K562 (cell line): ENCODE measurements around the gene MEIS2. TPM values are rescaled to one million over a fixed set of nuclear protein-coding genes. Genes with fewer than 3 reads are reported as not detected.

Experiments
- ATAC-seq: fragments of 200-7000 bp; cut with Tn5 transposase; 3 replicates; pipeline ENCODE4 v1.9.1; 2020; ENCODE audit warnings: moderate library complexity
- BruUV-seq: library from RNA; stranded (reverse); fragments of 400-500 nt; replicated peaks from 2 replicates; lab custom pipeline; 2021; lab: Mats Ljungman, UMichigan
- CTCF ChIA-PET: fragments of 300-600 bp; formaldehyde crosslinking; extraction: SDS; loops from one replicate; lab custom pipeline; 2021; ENCODE audit warnings: low intra/inter-chr PET ratio; lab: Yijun Ruan, JAX
- POLR2A ChIA-PET: fragments of 300-600, 350-650 bp; sonication (Branson Sonifier 250); formaldehyde crosslinking; extraction: SDS; loops from one replicate; lab custom pipeline; 2021; ENCODE audit warnings: antibody characterized with exemption, inconsistent platforms; lab: Yijun Ruan, JAX
- DNase-seq, 4 experiments: peaks; one replicate each; pipeline versions ENCODE4 v3.0.0 to v3.0.0-alpha.2; 2011 to 2018; ENCODE audit warnings: low spot score in 3 of 4, mixed read lengths in 3 of 4; ENCODE audit errors: extremely low read depth in 1 of 4
- FAIRE-seq: peaks from 2 replicates; lab custom pipeline; 2011; peaks lifted over from hg19 to GRCh38; lab: Jason Lieb, UNC
- H2AFZ ChIP-seq: 2 replicates; pipeline ENCODE4 v1.6.0; 2011; ENCODE audit warnings: low read depth, low read length, control low read depth, inconsistent platforms
- H3K27ac ChIP-seq: fragments of 200-600 bp; 3 replicates; pipeline ENCODE4 v1.8.0; 2011; ENCODE audit warnings: low read depth, mild to moderate bottlenecking, control low read depth, inconsistent platforms, low read length, moderate library complexity, mixed read lengths; ENCODE audit errors: extremely low read depth
- H3K27me3 ChIP-seq, 2 experiments: fragments of 300-600 bp in 1 of 2; 2 replicates in 1 of 2; 3 replicates in 1 of 2; pipeline versions ENCODE4 v1.6.0 to v1.8.0; 2011; ENCODE audit warnings: inconsistent platforms in 2 of 2, low read length in 2 of 2, mild to moderate bottlenecking in 1 of 2, mixed read lengths in 1 of 2, moderate library complexity in 1 of 2; ENCODE audit not compliant: control insufficient read depth in 2 of 2, insufficient read depth in 2 of 2
- H3K36me3 ChIP-seq: fragments of 300-600 bp; 3 replicates; pipeline ENCODE4 v1.8.0; 2011; ENCODE audit warnings: mild to moderate bottlenecking, low read length, inconsistent platforms; ENCODE audit not compliant: control insufficient read depth, insufficient read depth
- H3K4me1 ChIP-seq, 2 experiments: fragments of 200-600 bp in 1 of 2; replicated peaks in 1 of 2; 2 replicates in 1 of 2; 3 replicates in 1 of 2; pipeline versions ENCODE4 v1.5.1 to v1.8.0; 2011; ENCODE audit warnings: inconsistent platforms in 2 of 2, low read length in 2 of 2, mild to moderate bottlenecking in 1 of 2, mixed read lengths in 1 of 2, moderate library complexity in 1 of 2; ENCODE audit not compliant: control insufficient read depth in 2 of 2, insufficient read depth in 2 of 2
- H3K4me2 ChIP-seq: 2 replicates; pipeline ENCODE4 v1.6.1; 2011; ENCODE audit warnings: low read length, control low read depth, inconsistent platforms, mixed read lengths; ENCODE audit not compliant: insufficient read depth
- H3K4me3 ChIP-seq: fragments of 200-600 bp; sonication (generic), shearing (Covaris generic); 2 replicates; pipeline ENCODE4 v1.5.1; 2016; ENCODE audit warnings: control low read depth, inconsistent platforms
- H3K79me2 ChIP-seq: fragments of 200-600 bp; 3 replicates; pipeline ENCODE4 v1.8.0; 2011; ENCODE audit warnings: low read length, inconsistent platforms; ENCODE audit not compliant: control insufficient read depth, insufficient read depth
- H3K9ac ChIP-seq, 2 experiments: 2 replicates each; pipeline versions ENCODE4 v1.6.0 to v1.6.1; 2011; ENCODE audit warnings: low read depth in 2 of 2, low read length in 2 of 2, control low read depth in 1 of 2, inconsistent platforms in 1 of 2, mild to moderate bottlenecking in 1 of 2, mixed read lengths in 1 of 2; ENCODE audit not compliant: insufficient read depth in 1 of 2
- H3K9me1 ChIP-seq: one replicate; pipeline ENCODE4 v1.6.0; 2011; ENCODE audit warnings: inconsistent platforms, mild to moderate bottlenecking, low read length, moderate library complexity; ENCODE audit not compliant: control insufficient read depth, insufficient read depth
- H3K9me3 ChIP-seq: replicated peaks from 2 replicates; pipeline ENCODE4 v1.5.1; 2011; ENCODE audit warnings: low read depth, low read length, inconsistent platforms; ENCODE audit not compliant: control insufficient read depth, insufficient read depth
- H4K20me1 ChIP-seq: replicated peaks from 2 replicates; pipeline ENCODE4 v1.6.1; 2011; ENCODE audit warnings: low read length, inconsistent platforms, mixed read lengths; ENCODE audit not compliant: control insufficient read depth, insufficient read depth
- BRCA1 ChIP-seq, 2 experiments: fragments of 450-650 bp in 1 of 2; sonication (generic) in 1 of 2; formaldehyde crosslinking in 1 of 2; IDR thresholded peaks; 2 replicates each; pipeline versions ENCODE4 v1.5.0 to v1.6.1; 2017 to 2020; ENCODE audit warnings: mild to moderate bottlenecking in 1 of 2, missing genetic modification reagents in 1 of 2
- CBFB ChIP-seq: sonication (generic); formaldehyde crosslinking; IDR thresholded peaks from 2 replicates; pipeline ENCODE4 v1.4.0; 2020; ENCODE audit warnings: mild to moderate bottlenecking, missing genetic modification reagents
- COPS2 ChIP-seq: fragments of 450-650 bp; conservative IDR thresholded peaks from 2 replicates; pipeline ENCODE4 v1.6.1; 2016; ENCODE audit warnings: mild to moderate bottlenecking, moderate library complexity
- FOSL1 ChIP-seq: fragments of 200-800 bp; sonication (Bioruptor generic); conservative IDR thresholded peaks from 2 replicates; pipeline ENCODE4 v1.6.1; 2016; ENCODE audit warnings: missing genetic modification characterization, missing compliant biosample characterization
- GTF2E2 ChIP-seq: fragments of 200-800 bp; sonication (Bioruptor generic); IDR thresholded peaks from 2 replicates; pipeline ENCODE4 v1.6.1; 2016; ENCODE audit warnings: missing genetic modification characterization, missing compliant biosample characterization
- HMGN3 ChIP-seq: IDR thresholded peaks from 2 replicates; pipeline ENCODE4 v1.6.1; 2011; ENCODE audit warnings: borderline replicate concordance, low read depth, mild to moderate bottlenecking, mixed read lengths, low read length; ENCODE audit not compliant: insufficient read length; ENCODE audit errors: extremely low read depth
- ILF3 ChIP-seq: fragments of 450-650 bp; IDR thresholded peaks from 2 replicates; pipeline ENCODE4 v1.6.1; 2018; ENCODE audit warnings: antibody characterized with exemption, mild to moderate bottlenecking, moderate library complexity, borderline replicate concordance
- MXI1 ChIP-seq: IDR thresholded peaks from 2 replicates; pipeline ENCODE4 v1.6.1; 2011; ENCODE audit warnings: low read depth, mild to moderate bottlenecking, improper control_type of control experiment, low read length
- SREBF1 ChIP-seq: fragments of 150-350 bp; IDR thresholded peaks from 2 replicates; pipeline ENCODE4 v1.6.1; 2014; ENCODE audit warnings: antibody characterized with exemption, low read depth, low read length, borderline replicate concordance
- TOE1 ChIP-seq, 2 experiments: fragments of 450-650 bp in 1 of 2; sonication (generic) in 1 of 2; formaldehyde crosslinking in 1 of 2; IDR thresholded peaks; 2 replicates each; pipeline versions ENCODE4 v1.7.1 to v1.8.0; 2016 to 2022; ENCODE audit warnings: borderline replicate concordance in 2 of 2, mild to moderate bottlenecking in 2 of 2, antibody characterized with exemption in 1 of 2, inconsistent platforms in 1 of 2, low read depth in 1 of 2, missing genetic modification reagents in 1 of 2, moderate library complexity in 1 of 2
- ZNF165 ChIP-seq: fragments of 250-450 bp; sonication (Bioruptor Pico); IDR thresholded peaks from 2 replicates; pipeline ENCODE4 v1.4.0; 2020; ENCODE audit warnings: borderline replicate concordance
- WGBS: fragments of 100-300 bp; shearing (Covaris generic); methylation state at CpG from one replicate; pipeline ENCODE4 v1.1.6; 2016; ENCODE audit warnings: low coverage, mixed read lengths; ENCODE audit not compliant: insufficient coverage; ENCODE audit errors: missing lambda C conversion rate; 5-methylcytosine and 5-hydroxymethylcytosine counted together
- in situ Hi-C: fragments of 300-500 bp; cut with MboI; formaldehyde crosslinking; loops from 4 replicates; pipeline ENCODE4 v1.15.0; 2018; ENCODE audit warnings: inconsistent platforms, mixed read lengths
- intact Hi-C: fragments of 100-400 bp; cut with micrococcal nuclease; formaldehyde crosslinking; loops from 2 replicates; pipeline ENCODE4 v1.14.2; 2022
- polyA plus RNA-seq, 8 experiments: library from polyadenylated mRNA; depleted of rRNA in 4 of 8; stranded (reverse) in 5 of 8; unstranded in 3 of 8; fragments of >200 nt; fragmentation: Nextera tagmentation in 2 of 8; fragmentation: Illumina TruSeq in 1 of 8; extraction: Ambion mirVana in 2 of 8; extraction: Trizol in 1 of 8; gene quantifications; 2 replicates each; pipeline versions ENCODE4 v1.2.1 to v1.2.3, GENCODE V29; 2011 to 2014; ENCODE audit warnings: inconsistent platforms in 1 of 8, missing spikeins in 1 of 8
- total RNA-seq, 7 experiments: library from RNA; depleted of rRNA in 6 of 7; stranded (reverse); fragments of >200 nt in 6 of 7; fragmentation: Illumina TruSeq in 2 of 7; extraction: Trizol in 2 of 7; gene quantifications; 2 replicates each; pipeline versions ENCODE4 v1.2.1 to v1.2.3, GENCODE V29; 2011 to 2021; ENCODE audit warnings: low replicate concordance in 1 of 7
- TF ChIP-seq, protein P1 (sequence below): sonication (generic); IDR thresholded peaks from 2 replicates; pipeline ENCODE4 v1.6.1; 2016
- TF ChIP-seq, protein P2 (sequence below): fragments of 250-450 bp; sonication (Bioruptor Pico); IDR thresholded peaks from 2 replicates; pipeline ENCODE4 v1.4.0; 2020

Gene MEIS2
- total and polyA plus RNA-seq, 9 of the 15 experiments (the other 6 are each of a cell fraction or from before 2014, with no cell fraction given): 7.5 to 64.2 (median 22.3) TPM

DNA sequence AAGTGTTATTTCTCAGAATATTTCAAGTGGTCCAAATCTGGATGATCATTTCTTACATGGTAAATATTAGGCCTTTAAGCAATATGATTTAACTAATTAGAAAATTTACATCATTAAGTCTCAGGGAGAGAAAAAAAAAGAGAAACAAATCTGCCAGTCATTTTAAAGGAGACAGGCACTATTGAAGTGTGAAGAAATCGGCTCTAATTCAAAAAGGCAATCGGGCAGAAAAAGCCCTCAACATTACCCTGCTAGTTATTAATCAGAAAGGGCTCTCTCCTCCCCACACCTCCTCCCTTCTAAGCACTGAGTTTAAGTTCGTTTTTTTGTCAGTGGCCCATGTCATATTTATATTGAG, 215.9 kb downstream of the MEIS2 start:
- Histone ChIP-seq H3K9me1 (no peaks in the 10 kb centered on the region), H3K79me2 (no peaks in the 10 kb centered on the region), H3K27me3 (peaks cover 3 to 9% of the 10 kb centered on the region in 2 experiments; a peak in 2 of 5 replicates), H3K9me3 (no peaks in the 10 kb centered on the region), H3K4me2 (no peak overlapping the region), H2AFZ (no peak overlapping the region), H3K27ac (no peak overlapping the region), H3K4me3 (no peak overlapping the region), H3K36me3 (no peaks in the 10 kb centered on the region), H4K20me1 (no peaks in the 10 kb centered on the region), H3K4me1 (peaks cover 3 to 13% of the 10 kb centered on the region in 2 experiments; a peak in 4 of 5 replicates), H3K9ac (no peak overlapping the region)
- DNase-seq: no peak
- intact Hi-C loops (loop anchor here (10.0 kb wide), 1 partner anchor 380 kb away; no protein-coding TSS in a partner anchor), in situ Hi-C loops (loop anchor here (10.0 to 25.0 kb wide), 2 partner anchors 220 to 1003 kb away; partner anchors contain the start of gene MEIS2)
- TF ChIP-seq TOE1 (IDR thresholded peaks at IDR 0.05; ENCODE audit: borderline replicate concordance): no peak
- no peak for TF ChIP-seq TOE1 (CRISPR knock-in tag; IDR thresholded peaks at IDR 0.05; ENCODE audit: borderline replicate concordance, low read depth)
- TF ChIP-seq, protein P1, sequence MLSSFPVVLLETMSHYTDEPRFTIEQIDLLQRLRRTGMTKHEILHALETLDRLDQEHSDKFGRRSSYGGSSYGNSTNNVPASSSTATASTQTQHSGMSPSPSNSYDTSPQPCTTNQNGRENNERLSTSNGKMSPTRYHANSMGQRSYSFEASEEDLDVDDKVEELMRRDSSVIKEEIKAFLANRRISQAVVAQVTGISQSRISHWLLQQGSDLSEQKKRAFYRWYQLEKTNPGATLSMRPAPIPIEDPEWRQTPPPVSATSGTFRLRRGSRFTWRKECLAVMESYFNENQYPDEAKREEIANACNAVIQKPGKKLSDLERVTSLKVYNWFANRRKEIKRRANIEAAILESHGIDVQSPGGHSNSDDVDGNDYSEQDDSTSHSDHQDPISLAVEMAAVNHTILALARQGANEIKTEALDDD: no peak
- TF ChIP-seq BRCA1 (IDR thresholded peaks at IDR 0.05): no peak
- no peak for TF ChIP-seq BRCA1 (CRISPR knock-in tag; IDR thresholded peaks at IDR 0.05)
- no peak for TF ChIP-seq MXI1
- no peak for TF ChIP-seq CBFB (CRISPR knock-in tag)
- no peak for TF ChIP-seq SREBF1
- TF ChIP-seq HMGN3: no peak
- no peak for TF ChIP-seq GTF2E2
- TF ChIP-seq ILF3: no peak
- TF ChIP-seq FOSL1 (tag): no peak
- no peak for TF ChIP-seq ZNF165 (CRISPR knock-in tag)
- TF ChIP-seq, protein P2, sequence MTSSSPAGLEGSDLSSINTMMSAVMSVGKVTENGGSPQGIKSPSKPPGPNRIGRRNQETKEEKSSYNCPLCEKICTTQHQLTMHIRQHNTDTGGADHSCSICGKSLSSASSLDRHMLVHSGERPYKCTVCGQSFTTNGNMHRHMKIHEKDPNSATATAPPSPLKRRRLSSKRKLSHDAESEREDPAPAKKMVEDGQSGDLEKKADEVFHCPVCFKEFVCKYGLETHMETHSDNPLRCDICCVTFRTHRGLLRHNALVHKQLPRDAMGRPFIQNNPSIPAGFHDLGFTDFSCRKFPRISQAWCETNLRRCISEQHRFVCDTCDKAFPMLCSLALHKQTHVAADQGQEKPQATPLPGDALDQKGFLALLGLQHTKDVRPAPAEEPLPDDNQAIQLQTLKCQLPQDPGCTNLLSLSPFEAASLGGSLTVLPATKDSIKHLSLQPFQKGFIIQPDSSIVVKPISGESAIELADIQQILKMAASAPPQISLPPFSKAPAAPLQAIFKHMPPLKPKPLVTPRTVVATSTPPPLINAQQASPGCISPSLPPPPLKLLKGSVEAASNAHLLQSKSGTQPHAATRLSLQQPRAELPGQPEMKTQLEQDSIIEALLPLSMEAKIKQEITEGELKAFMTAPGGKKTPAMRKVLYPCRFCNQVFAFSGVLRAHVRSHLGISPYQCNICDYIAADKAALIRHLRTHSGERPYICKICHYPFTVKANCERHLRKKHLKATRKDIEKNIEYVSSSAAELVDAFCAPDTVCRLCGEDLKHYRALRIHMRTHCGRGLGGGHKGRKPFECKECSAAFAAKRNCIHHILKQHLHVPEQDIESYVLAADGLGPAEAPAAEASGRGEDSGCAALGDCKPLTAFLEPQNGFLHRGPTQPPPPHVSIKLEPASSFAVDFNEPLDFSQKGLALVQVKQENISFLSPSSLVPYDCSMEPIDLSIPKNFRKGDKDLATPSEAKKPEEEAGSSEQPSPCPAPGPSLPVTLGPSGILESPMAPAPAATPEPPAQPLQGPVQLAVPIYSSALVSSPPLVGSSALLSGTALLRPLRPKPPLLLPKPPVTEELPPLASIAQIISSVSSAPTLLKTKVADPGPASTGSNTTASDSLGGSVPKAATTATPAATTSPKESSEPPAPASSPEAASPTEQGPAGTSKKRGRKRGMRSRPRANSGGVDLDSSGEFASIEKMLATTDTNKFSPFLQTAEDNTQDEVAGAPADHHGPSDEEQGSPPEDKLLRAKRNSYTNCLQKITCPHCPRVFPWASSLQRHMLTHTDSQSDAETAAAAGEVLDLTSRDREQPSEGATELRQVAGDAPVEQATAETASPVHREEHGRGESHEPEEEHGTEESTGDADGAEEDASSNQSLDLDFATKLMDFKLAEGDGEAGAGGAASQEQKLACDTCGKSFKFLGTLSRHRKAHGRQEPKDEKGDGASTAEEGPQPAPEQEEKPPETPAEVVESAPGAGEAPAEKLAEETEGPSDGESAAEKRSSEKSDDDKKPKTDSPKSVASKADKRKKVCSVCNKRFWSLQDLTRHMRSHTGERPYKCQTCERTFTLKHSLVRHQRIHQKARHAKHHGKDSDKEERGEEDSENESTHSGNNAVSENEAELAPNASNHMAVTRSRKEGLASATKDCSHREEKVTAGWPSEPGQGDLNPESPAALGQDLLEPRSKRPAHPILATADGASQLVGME (CRISPR knock-in tag): no peak
- TF ChIP-seq COPS2: no peak
- no peak for FAIRE-seq
- ChIA-PET CTCF (interaction anchor here (2.6 to 3.8 kb wide), 2 partner anchors 220 to 250 kb away, joined by 11 to 48 read pairs; no protein-coding TSS in a partner anchor), POLR2A (no interaction called here)
- no peak for ATAC-seq
- no TSS peak for BruUV-seq
- 16% methylated on average over 3 of the region's 3 CpGs for whole genome bisulfite sequencing
